GM23248 (cell line): ENCODE measurements around the gene CAPN8.

Source experiments
- EZH2 ChIP-seq: fragments of 200-600 bp; sonication (generic); IDR thresholded peaks from 2 replicates; pipeline ENCODE4 v1.6.1; 2018; ENCODE audit warnings: antibody characterized with exemption, mild to moderate bottlenecking; ENCODE audit not compliant: insufficient read depth, poor library complexity, severe bottlenecking
- EZH2phosphoT487 ChIP-seq: fragments of 200-600 bp; sonication (generic); IDR thresholded peaks from 2 replicates; pipeline ENCODE4 v1.6.1; 2018; ENCODE audit warnings: antibody characterized with exemption, moderate library complexity, mild to moderate bottlenecking, low read depth; ENCODE audit not compliant: insufficient read depth

- TF ChIP-seq EZH2phosphoT487: no peak
- no peak for TF ChIP-seq EZH2
Measured at GRCh38 chr1:223645903-223646302, 19.6 kb downstream of the CAPN8 start.
